ENCODE data around the gene PNPLA7.
A peak's percentile ranks its signal among the peaks of the same experiment; 100 is the strongest.

Gene PNPLA7

GRCh38 chr9:137458194-137459151, 91.7 kb downstream of the PNPLA7 start:
- DNase-seq: peak; percentile 30

- DNase-seq: peak; percentile 10
These were observed 92.6 kb downstream of the PNPLA7 start for GRCh38 chr9:137457406-137458193.

DNA sequence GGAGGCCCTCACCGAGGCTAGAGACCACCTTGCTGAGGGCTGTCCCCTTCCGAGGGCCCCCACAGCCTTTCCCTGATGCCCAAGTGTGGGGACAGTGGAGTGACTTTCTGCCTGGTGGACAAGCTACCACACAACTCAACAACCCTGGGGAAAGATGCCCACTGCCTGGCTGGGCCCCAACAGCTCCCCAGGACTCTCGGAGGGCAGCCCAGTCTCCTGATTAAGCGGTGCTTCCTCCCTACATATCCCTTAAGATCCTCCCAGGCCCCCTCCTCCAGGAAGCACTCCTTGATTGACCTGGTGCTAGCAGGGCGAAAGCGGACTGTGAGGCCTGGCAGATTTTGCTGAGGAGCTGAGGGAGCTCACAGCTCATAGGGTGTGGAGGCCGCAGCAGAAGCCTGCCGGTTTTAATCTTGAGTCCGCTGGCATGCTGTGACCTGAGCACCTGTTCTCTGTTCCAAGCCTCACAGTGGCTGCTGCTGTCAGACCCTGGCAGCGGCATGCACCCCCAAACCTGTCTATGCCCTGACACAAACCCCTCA, 93.3 kb downstream of the PNPLA7 start:
- no peak for DNase-seq

DNA sequence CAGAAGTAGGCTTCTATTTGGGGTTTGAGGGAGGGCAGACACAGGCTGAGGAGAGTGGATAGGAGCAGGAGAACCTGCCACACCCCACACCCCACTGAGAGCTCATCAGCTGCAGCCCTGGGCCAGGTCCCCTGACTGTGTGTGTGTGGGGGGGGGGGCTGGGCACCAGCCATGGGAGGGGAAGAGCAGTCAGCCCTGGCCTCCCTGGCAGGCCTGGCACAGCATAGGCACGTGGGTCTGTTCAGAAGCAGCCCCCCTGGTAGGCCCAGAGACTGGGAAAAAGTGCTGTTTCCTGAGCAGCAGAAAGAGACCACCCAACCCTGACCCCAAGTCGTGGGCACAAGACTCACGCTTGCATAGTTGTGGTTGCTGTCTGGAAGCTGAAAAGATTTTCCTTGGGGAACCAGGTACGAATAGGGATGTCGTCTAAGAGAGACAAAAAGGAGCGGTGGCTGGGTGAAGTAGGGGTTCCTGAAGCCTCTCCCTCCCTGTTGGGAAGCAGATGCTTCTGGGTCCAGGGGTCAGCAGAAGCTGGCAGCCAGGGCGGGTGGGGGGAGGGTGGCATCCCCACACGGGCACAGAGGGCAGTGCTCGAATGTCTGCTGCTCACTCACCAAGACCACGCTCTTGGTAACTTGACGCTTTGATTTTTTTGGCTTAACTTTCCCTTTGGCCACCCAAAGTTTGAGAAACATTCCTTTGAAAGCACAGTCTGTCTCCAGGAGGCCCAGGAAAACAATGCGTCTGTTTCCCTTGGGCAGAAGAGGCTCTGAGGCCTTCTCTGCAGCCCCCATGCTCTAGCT, 93.9 kb downstream of the PNPLA7 start:
- DNase-seq: no peak

- no peak for DNase-seq
These were observed 94.7 kb downstream of the PNPLA7 start for GRCh38 chr9:137455359-137455991.

DNA sequence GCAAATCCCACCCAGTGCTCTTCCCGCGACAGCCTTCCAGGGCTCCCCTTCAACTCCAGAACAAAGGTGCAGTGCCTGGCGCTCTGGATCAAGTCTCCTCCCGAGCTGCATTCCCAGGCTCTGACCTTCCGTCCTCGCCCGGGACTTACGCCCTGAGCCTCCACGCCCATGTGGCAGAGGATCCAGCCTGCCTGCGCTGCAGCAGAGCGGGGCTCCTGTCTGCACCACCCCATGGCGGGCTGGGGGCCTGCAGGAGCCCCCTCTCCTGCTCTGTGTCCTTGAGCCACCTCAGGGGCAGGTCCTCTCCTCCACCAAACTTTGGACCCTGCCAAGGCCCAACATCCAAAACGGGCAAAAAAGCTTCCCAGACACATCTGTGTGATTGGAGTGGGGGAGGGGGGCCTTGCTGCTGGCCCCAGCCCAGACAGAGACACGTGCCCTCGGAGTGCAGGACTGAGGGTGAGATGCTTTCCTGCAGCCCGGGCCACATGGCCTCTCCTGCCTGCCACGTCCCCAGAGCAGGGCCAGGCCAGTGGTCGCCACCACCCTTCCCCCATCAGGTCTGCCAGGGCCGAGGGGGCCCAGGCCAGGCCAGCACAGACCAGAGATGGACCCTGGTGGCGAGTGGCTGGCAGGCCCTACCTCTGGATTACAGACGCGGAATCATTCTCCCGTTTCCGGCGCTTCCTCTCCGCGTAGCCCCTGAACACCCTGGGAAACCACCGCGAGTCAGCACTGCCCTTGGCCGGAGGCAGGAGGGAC, 95.4 kb downstream of the PNPLA7 start:
- peak; percentile 13 for DNase-seq

GRCh38 chr9:137454145-137454596, 96.0 kb downstream of the PNPLA7 start:
- DNase-seq: peak; percentile 41

DNA sequence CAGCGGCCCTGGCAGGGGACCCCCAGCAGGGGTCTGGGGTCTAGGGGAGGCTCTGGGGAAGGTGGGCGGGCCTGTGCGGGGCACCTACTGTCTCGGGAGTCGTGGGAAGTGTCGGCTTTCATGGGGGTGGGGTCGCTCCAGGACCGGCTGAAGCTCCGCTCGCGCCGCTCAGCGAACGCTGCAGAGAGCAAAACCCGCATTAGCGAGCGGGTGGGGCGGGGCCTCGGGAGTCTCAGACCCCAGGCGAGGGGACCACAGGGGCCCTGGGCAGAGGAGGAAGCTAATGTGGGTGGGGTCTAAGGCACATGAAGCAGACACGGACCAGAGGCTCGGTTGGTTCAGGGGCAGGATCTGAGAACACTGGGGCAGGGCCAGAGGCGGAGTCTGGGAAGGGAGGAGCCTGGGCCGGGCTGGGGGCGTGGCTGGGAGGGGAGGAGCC, 96.5 kb downstream of the PNPLA7 start:
- peak; percentile 52 for DNase-seq

GRCh38 chr9:137452761-137453642, 97.2 kb downstream of the PNPLA7 start:
- peak; percentile 14 for DNase-seq

DNA sequence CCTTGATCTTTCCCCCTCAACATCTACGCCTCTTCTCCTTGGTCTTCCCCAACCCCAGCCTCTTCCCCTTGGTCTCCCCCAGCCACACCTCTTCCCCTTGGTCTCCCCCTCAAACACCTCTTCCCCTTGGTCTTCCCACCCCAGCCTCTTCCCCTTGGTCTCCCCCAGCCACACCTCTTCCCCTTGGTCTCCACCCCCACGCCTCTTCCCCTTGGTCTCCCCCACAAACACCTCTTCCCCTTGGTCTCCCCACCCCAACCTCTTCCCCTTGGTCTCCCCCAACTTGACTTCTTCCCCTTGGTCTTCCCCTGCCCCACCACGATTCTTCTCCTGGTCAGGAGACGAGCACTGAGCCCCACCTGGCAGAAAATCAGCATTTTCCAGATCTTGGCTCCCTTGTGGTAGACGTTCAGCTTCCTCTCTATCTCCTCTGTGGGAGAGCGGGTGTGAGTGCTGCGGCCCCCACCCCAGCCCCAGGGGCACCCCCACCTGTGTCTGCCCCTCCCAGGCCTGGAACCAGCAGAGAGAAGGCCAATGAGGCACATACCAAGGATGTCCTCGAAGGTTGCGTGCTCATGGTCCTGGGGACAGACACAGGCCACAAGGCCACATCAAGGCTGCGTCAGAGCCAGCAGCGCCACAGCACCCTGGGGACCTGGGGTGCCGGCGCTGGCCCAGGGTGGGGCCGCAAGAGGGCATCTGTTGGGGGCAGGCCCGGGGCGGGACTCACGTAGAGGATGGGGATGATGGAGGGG, 98.0 kb downstream of the PNPLA7 start:
- DNase-seq: no peak

DNA sequence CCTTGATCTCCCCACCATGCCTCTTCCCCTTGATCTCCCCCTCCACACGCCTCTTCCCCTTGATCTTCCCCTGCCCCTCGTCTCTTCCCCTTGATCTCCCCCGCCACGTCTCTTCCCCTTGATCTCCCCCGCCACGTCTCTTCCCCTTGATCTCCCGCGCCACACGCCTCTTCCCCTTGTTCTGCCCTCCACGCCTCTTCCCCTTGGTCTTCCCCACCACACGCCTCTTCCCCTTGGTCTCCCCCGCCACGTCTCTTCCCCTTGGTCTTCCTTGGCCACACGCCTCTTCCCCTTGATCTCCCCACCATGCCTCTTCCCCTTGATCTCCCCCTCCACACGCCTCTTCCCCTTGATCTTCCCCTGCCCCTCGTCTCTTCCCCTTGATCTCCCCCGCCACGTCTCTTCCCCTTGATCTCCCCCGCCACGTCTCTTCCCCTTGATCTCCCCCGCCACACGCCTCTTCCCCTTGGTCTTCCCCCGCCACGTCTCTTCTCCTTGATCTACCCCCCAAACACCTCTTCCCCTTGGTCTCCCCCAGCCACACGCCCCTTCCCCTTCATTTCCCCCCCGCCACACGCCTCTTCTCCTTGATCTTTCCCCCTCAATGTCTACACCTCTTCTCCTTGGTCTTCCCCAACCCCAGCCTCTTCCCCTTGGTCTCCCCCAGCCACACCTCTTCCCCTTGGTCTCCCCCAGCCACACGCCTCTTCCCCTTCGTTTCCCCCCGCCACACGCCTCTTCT, 98.8 kb downstream of the PNPLA7 start:
- DNase-seq: peak; percentile 9

GRCh38 chr9:137450539-137451222, 99.5 kb downstream of the PNPLA7 start:
- peak; percentile 10 for DNase-seq

- peak; percentile 37 for DNase-seq
These were observed 100.2 kb downstream of the PNPLA7 start for GRCh38 chr9:137449931-137450538.

- DNase-seq: peak; percentile 9
These were observed 100.9 kb downstream of the PNPLA7 start for GRCh38 chr9:137449081-137449844.

GRCh38 chr9:137448602-137448962, 101.6 kb downstream of the PNPLA7 start:
- peak; percentile 9 for DNase-seq

DNA sequence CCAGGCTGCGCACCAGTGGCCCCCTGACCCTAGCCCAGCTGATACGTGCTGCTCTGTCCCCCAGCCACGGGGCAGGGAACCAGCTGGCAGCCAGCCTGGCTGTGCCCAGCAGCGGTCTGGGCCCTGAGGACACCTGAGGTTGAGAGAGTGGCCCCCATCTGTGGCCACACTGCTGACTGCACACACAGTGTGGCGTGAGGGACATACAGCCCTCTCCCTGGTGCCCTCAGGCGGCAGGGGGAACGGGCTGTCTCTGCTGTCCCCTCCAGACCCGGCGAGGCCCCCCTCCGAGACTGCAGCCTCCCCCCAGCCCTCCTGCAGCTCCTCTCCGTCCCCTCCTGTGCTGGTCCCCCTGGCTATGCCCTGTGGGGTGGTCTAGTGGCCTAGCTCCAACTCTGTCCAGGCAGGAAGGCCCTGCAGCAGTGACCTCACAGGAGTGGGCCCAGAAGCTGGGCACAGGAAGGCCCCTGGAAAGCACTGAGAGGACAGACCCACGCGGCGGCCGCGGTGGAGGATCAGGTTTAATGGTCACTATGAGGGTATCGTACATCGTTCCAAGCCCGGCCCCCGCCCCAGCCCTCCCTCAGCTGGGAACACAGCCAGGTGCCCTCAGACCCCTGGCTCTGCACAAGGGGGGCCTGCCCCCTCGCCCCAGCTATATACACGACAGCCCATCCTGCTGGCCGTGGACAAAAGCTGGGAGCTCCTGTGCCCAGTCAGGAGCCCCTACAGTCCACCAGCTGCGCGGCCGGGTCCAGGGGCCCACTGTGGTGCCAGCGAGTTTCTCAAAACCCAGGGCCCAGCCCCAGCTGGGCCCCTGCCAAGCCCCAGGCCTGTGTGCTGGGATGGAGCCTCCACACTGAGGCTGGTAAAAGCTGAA, 102.2 kb downstream of the PNPLA7 start:
- no peak for DNase-seq

Measured in activated naive CD4-positive, alpha-beta T cell treated with anti-CD3 and anti-CD28 coated beads, Interleukin-2, amount 50 U/mL, for 16 hours (primary cell).